CD14-positive monocyte (primary cell): ENCODE data around the gene GAPVD1. TPM values are rescaled to one million over a fixed set of nuclear protein-coding genes. Genes with fewer than 3 reads are reported as not detected.
A peak's percentile ranks its signal among the peaks of the same experiment; 100 is the strongest.

Source experiments
- DNase-seq, 3 donors: peaks; one replicate each; pipeline ENCODE4 v3.0.0-alpha.2; 2011 to 2022
- H2AFZ ChIP-seq: 2 replicates; pipeline ENCODE4 v1.6.0; 2012; ENCODE audit warnings: mild to moderate bottlenecking, low read depth, low read length, inconsistent platforms; ENCODE audit not compliant: insufficient read depth, poor library complexity, severe bottlenecking
- H3K27ac ChIP-seq, 2 donors: 1 replicate in 1 of 2; 2 replicates in 1 of 2; pipeline ENCODE4 v1.5.1; 2012 to 2013; ENCODE audit warnings: low read length in 2 of 2, control low read depth in 1 of 2, inconsistent platforms in 1 of 2, low read depth in 1 of 2, mild to moderate bottlenecking in 1 of 2
- H3K27me3 ChIP-seq, 2 donors: one replicate each; pipeline versions ENCODE4 v1.6.0 to v1.6.1; 2011 to 2013; ENCODE audit warnings: low read length in 2 of 2; ENCODE audit not compliant: control insufficient read depth in 2 of 2, insufficient read depth in 2 of 2
- H3K36me3 ChIP-seq, 2 donors: replicated peaks in 1 of 2; 1 replicate in 1 of 2; 2 replicates in 1 of 2; pipeline versions ENCODE4 v1.5.1 to v1.6.1; 2012 to 2013; ENCODE audit warnings: low read length in 2 of 2, control low read depth in 1 of 2, inconsistent platforms in 1 of 2, mild to moderate bottlenecking in 1 of 2; ENCODE audit not compliant: insufficient read depth in 2 of 2, control insufficient read depth in 1 of 2
- H3K4me1 ChIP-seq, 2 donors: 1 replicate in 1 of 2; 2 replicates in 1 of 2; pipeline versions ENCODE4 v1.5.1 to v1.6.1; 2012 to 2013; ENCODE audit warnings: low read length in 2 of 2, control low read depth in 1 of 2, inconsistent platforms in 1 of 2, mild to moderate bottlenecking in 1 of 2, moderate library complexity in 1 of 2; ENCODE audit not compliant: insufficient read depth in 2 of 2, control insufficient read depth in 1 of 2
- H3K4me2 ChIP-seq: replicated peaks from 2 replicates; pipeline ENCODE3; 2012; ENCODE audit warnings: low read length, moderate library complexity, mild to moderate bottlenecking; ENCODE audit not compliant: poor library complexity, severe bottlenecking; ENCODE audit errors: extremely low read depth
- H3K4me3 ChIP-seq, 3 experiments: fragments of 200-600 bp in 1 of 3; sonication (generic) in 1 of 3; replicated peaks in 1 of 3; 1 replicate in 2 of 3; 2 replicates in 1 of 3; pipeline ENCODE4 v1.5.1; 2011 to 2013; ENCODE audit warnings: low read length in 3 of 3, mild to moderate bottlenecking in 3 of 3, control low read depth in 2 of 3, low read depth in 2 of 3, inconsistent platforms in 1 of 3, moderate library complexity in 1 of 3
- H3K79me2 ChIP-seq: 2 replicates; pipeline ENCODE4 v1.6.0; 2012; ENCODE audit warnings: mild to moderate bottlenecking, control low read depth, inconsistent platforms, low read length, moderate library complexity; ENCODE audit not compliant: insufficient read depth
- H3K9ac ChIP-seq: 2 replicates; pipeline ENCODE4 v1.6.0; 2017; ENCODE audit warnings: low read length, mild to moderate bottlenecking; ENCODE audit not compliant: insufficient read depth, poor library complexity, severe bottlenecking
- H3K9me3 ChIP-seq, 2 donors: replicated peaks in 1 of 2; 1 replicate in 1 of 2; 2 replicates in 1 of 2; pipeline versions ENCODE4 v1.5.1 to v1.6.1; 2012 to 2013; ENCODE audit warnings: low read length in 2 of 2, control low read depth in 1 of 2; ENCODE audit not compliant: control insufficient read depth in 1 of 2, insufficient read depth in 1 of 2
- H4K20me1 ChIP-seq: 2 replicates; pipeline ENCODE4 v1.6.0; 2012; ENCODE audit warnings: mild to moderate bottlenecking, low read length, control low read depth, moderate library complexity; ENCODE audit not compliant: insufficient read depth
- H3K27ac Mint-ChIP-seq, 7 donors: one replicate each; pipeline ENCODE4 v1.8.0; 2020; ENCODE audit warnings: mild to moderate bottlenecking in 7 of 7, mixed read lengths in 7 of 7, moderate library complexity in 6 of 7, inconsistent platforms in 2 of 7
- H3K27me3 Mint-ChIP-seq, 3 donors: one replicate each; pipeline ENCODE4 v1.8.0; 2021 to 2022; ENCODE audit warnings: low read depth in 3 of 3, mild to moderate bottlenecking in 3 of 3, mixed read lengths in 3 of 3, moderate library complexity in 3 of 3, inconsistent platforms in 1 of 3
- H3K36me3 Mint-ChIP-seq, 2 donors: one replicate each; pipeline ENCODE4 v1.8.0; 2020; ENCODE audit warnings: mixed read lengths in 2 of 2, inconsistent platforms in 1 of 2, mild to moderate bottlenecking in 1 of 2
- H3K4me1 Mint-ChIP-seq: one replicate; pipeline ENCODE4 v1.8.0; 2020; ENCODE audit warnings: mild to moderate bottlenecking, mixed read lengths
- H3K4me3 Mint-ChIP-seq, 2 donors: one replicate each; pipeline ENCODE4 v1.8.0; 2020; ENCODE audit warnings: mild to moderate bottlenecking in 2 of 2, mixed read lengths in 2 of 2, moderate library complexity in 1 of 2
- H3K9me3 Mint-ChIP-seq, 7 donors: one replicate each; pipeline ENCODE4 v1.8.0; 2020 to 2022; ENCODE audit warnings: mixed read lengths in 7 of 7, mild to moderate bottlenecking in 6 of 7, moderate library complexity in 6 of 7, inconsistent platforms in 2 of 7
- WGBS: methylation state at CpG from one replicate; pipeline ENCODE4 v1.1.5; 2013; ENCODE audit warnings: missing lambda C conversion rate; ENCODE audit not compliant: insufficient coverage; 5-methylcytosine and 5-hydroxymethylcytosine counted together
- intact Hi-C, 2 donors: fragments of 100-400 bp; cut with micrococcal nuclease; formaldehyde crosslinking; loops; one replicate each; pipeline versions ENCODE4 v1.15.0 to v1.15.1; 2023
- polyA plus RNA-seq, 3 donors: library from polyadenylated mRNA; depleted of rRNA in 1 of 3; unstranded in 2 of 3; stranded (reverse) in 1 of 3; fragments of 300-500 nt in 2 of 3; fragments of >200 nt in 1 of 3; fragmentation: Illumina TruSeq in 2 of 3; gene quantifications; 1 replicate in 2 of 3; 2 replicates in 1 of 3; pipeline ENCODE4 v1.2.3, GENCODE V29; 2012 to 2021
- TF ChIP-seq, protein P1 (sequence below): fragments of 200-600 bp; IDR thresholded peaks from one replicate; pipeline ENCODE4 v1.8.0; 2022; ENCODE audit warnings: antibody characterized with exemption, mild to moderate bottlenecking

GAPVD1 gene
- polyA plus RNA-seq, 3 donors = 18.7 to 49.2 (median 30.5) TPM

DNA sequence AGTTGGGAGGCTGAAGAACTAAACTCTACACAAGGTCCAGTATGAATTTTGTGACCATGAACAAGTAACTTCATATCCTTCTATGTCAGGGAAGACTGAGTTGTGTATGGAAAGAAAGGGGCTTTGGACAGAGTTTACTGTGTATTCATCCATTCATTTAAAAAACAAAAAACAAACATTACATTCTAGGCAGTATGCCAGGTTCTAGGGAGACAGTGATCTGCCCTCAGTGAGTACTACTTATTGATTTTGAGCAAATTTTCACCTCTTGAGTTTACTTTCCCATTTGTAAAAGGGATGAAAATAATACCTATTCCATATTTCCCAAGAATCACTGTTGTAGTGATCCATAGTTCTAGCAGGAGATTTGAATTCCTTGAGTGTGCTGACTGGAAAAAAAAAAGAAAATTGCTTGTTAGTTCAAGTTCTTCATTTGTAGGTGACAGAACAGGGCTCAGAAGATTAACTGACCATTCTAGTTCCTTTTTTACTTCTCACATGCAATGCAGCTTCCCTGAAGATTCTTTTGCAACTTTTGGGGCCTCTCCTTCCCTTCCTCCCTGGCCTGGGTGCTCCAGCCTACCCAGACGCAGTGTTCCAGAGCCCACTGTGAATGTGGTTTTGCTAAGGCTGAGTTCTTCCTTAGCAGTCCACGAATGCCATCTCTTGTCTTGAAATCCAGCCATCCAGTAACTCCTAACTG, 2.6 kb upstream of the GAPVD1 start:
- Histone ChIP-seq H3K4me3 (peak overlapping the region in 1 of 3 experiments; percentile 97), H3K79me2 (peaks cover 30% of the 10 kb centered on the region), H3K9me3 (no peaks in the 10 kb centered on the region), H3K36me3 (peaks cover 0 to 6% of the 10 kb centered on the region in 2 donors), H3K4me2 (peak overlapping the region; percentile 53), H4K20me1 (peaks cover 21% of the 10 kb centered on the region), H3K27me3 (no peaks in the 10 kb centered on the region), H2AFZ (peak overlapping the region; percentile 63), H3K9ac (peak overlapping the region; percentile 24), H3K27ac (peak overlapping the region; percentile 59 to 95), H3K4me1 (peaks cover 49 to 53% of the 10 kb centered on the region in 2 donors)
- intact Hi-C loops = no loop called here
- Mint-ChIP-seq H3K27me3 (peaks cover 0 to 2% (median 0%) of the 10 kb centered on the region in 3 donors), H3K36me3 (peaks cover 7% of the 10 kb centered on the region in 2 donors), H3K4me1 (peaks cover 59% of the 10 kb centered on the region), H3K4me3 (peak overlapping the region; percentile 42 to 74), H3K9me3 (peaks cover 0 to 6% (median 0%) of the 10 kb centered on the region in 7 donors), H3K27ac (peak overlapping the region; percentile 96 to 99 (median 99))
- WGBS = no CpG with 5 or more reads among the region's 2 CpGs
- TF ChIP-seq, protein P1, sequence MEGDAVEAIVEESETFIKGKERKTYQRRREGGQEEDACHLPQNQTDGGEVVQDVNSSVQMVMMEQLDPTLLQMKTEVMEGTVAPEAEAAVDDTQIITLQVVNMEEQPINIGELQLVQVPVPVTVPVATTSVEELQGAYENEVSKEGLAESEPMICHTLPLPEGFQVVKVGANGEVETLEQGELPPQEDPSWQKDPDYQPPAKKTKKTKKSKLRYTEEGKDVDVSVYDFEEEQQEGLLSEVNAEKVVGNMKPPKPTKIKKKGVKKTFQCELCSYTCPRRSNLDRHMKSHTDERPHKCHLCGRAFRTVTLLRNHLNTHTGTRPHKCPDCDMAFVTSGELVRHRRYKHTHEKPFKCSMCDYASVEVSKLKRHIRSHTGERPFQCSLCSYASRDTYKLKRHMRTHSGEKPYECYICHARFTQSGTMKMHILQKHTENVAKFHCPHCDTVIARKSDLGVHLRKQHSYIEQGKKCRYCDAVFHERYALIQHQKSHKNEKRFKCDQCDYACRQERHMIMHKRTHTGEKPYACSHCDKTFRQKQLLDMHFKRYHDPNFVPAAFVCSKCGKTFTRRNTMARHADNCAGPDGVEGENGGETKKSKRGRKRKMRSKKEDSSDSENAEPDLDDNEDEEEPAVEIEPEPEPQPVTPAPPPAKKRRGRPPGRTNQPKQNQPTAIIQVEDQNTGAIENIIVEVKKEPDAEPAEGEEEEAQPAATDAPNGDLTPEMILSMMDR = no peak
- DNase-seq = peak; percentile 69 to 91 (median 81)

DNA sequence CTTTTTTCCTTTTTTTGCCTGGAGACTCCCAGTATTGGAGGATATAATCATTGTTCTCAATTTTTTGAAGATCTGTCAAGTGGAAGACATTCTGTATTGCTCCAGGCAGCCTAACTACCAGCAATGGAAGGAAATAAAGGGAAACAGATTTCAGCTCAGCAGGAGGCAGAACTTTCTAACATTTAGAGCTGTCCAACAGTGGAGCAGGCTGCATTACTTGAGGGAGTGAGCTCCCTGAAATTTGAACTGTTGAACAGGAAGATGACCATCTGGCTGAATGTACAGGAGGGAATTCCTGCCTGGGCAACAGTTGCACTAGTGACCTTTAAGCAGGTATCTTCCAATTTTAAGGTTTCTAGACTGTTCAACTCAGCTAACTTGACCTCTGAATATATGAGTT, 1.1 kb upstream of the GAPVD1 start:
- Mint-ChIP-seq H3K4me3 (peak overlapping the region; percentile 97 to 98), H3K4me1 (peaks cover 69% of the 10 kb centered on the region), H3K27me3 (peaks cover 0 to 2% (median 0%) of the 10 kb centered on the region in 3 donors), H3K9me3 (peaks cover 0 to 6% (median 0%) of the 10 kb centered on the region in 7 donors), H3K36me3 (peaks cover 12 to 18% of the 10 kb centered on the region in 2 donors), H3K27ac (peak overlapping the region; percentile 98 to 99 (median 99))
- H3K27ac ChIP-seq = peak overlapping the region; percentile 95 to 98
- peak overlapping the region; percentile 94 for H3K4me2 ChIP-seq
- H3K9ac ChIP-seq = no peak overlapping the region
- peaks cover 49 to 53% of the 10 kb centered on the region in 2 donors for H3K4me1 ChIP-seq
- H2AFZ ChIP-seq = peak overlapping the region; percentile 89
- peaks cover 0 to 15% of the 10 kb centered on the region in 2 donors for H3K36me3 ChIP-seq
- no peaks in the 10 kb centered on the region for H3K9me3 ChIP-seq
- peaks cover 46% of the 10 kb centered on the region for H3K79me2 ChIP-seq
- H3K27me3 ChIP-seq = no peaks in the 10 kb centered on the region
- H3K4me3 ChIP-seq = peak overlapping the region in 2 of 3 experiments; percentile 25 to 97
- TF ChIP-seq, protein P1 = no peak
- peaks cover 32% of the 10 kb centered on the region for H4K20me1 ChIP-seq
- intact Hi-C loops = loop anchor here (2.0 to 10.0 kb wide), 3 partner anchors 20 to 73 kb away; partner anchors contain the start of genes HSPA5 (in 2 of the 2) and PPP6C (in 1 of the 2)
- no peak for DNase-seq
